ENCODE results near the gene DNAH2. TPM values are rescaled to one million over a fixed set of nuclear protein-coding genes. Genes with fewer than 3 reads are reported as not detected.

The DNAH2 gene
- total RNA-seq, 1 experiment from 2014 or later = 2.0 TPM

GRCh38 chr17:7845359-7846062 lies 128.0 kb downstream of the DNAH2 start:
- Histone ChIP-seq H3K79me2 (ENCODE audit: insufficient read depth, low read length) (peaks cover 70% of the 10 kb centered on the region), H3K4me1 (ENCODE audit: control insufficient read depth in 1 of 2, insufficient read depth in 2 of 2, low read length in 2 of 2) (peaks cover 19 to 34% of the 10 kb centered on the region in 2 experiments), H3K9me2 (ENCODE audit: insufficient read depth) (no peaks in the 10 kb centered on the region), H3K4me3 (replicated peaks in 1 of 2; ENCODE audit: low read depth in 1 of 2, low read length in 2 of 2) (peak overlapping the region; percentile 92 to 94), H3K36me3 (ENCODE audit: control insufficient read depth in 1 of 2, insufficient read depth in 2 of 2, low read length in 2 of 2) (peaks cover 11 to 31% of the 10 kb centered on the region in 2 experiments), H2AFZ (ENCODE audit: low read depth, low read length, poor library complexity, severe bottlenecking) (no peak overlapping the region), H3K9me3 (ENCODE audit: control insufficient read depth in 1 of 2, insufficient read depth in 1 of 2, low read depth in 1 of 2, low read length in 2 of 2) (no peaks in the 10 kb centered on the region), H3K27ac (ENCODE audit: low read depth, low read length) (peak overlapping the region; percentile 97), H4K20me1 (ENCODE audit: insufficient read depth) (no peaks in the 10 kb centered on the region), H3K4me2 (ENCODE audit: low read length) (peak overlapping the region; percentile 99), H3K27me3 (ENCODE audit: insufficient read depth, low read length) (no peaks in the 10 kb centered on the region), H3K9ac (ENCODE audit: low read length) (peak overlapping the region; percentile 99)
- no TSS peak for BruUV-seq (replicated peaks)
- POLR2A ChIA-PET = interaction anchor here (0.8 to 3.7 kb wide), 4 partner anchors 11 to 29 kb away, joined by 3 to 45 read pairs (median 12); partner anchors contain the start of genes CYB5D1, KDM6B and NAA38
- no peak for DNase-seq (ENCODE audit: low read depth, low spot score)
- CTCF ChIA-PET = interaction anchor here (1.1 to 2.5 kb wide), 4 partner anchors 10 to 67 kb away, joined by 3 to 8 read pairs (median 5); partner anchors contain the start of gene NAA38
- intact Hi-C loops (cut with micrococcal nuclease) = no loop called here
- ATAC-seq = no peak
- RAD21 ChIA-PET (ENCODE audit: low non-redundant PET in 1 of 2, low total read pairs in 2 of 2, uncharacterized antibody in 2 of 2, unreplicated experiment in 2 of 2) = interaction anchor here in 1 of 2 experiments (0.8 to 0.9 kb wide), 2 partner anchors 10 to 11 kb away, joined by 3 to 5 read pairs; partner anchors contain the start of gene KDM6B
- TF ChIP-seq CBX3 (IDR thresholded peaks at IDR 0.05; ENCODE audit: low read depth) = no peak
- no peak for TF ChIP-seq CEBPB (IDR thresholded peaks at IDR 0.05; ENCODE audit: low read depth)
- no peak for TF ChIP-seq ELF1 (IDR thresholded peaks at IDR 0.05; ENCODE audit: borderline replicate concordance, low read depth)
- TF ChIP-seq MAX (IDR thresholded peaks at IDR 0.05) = no peak
- TF ChIP-seq, protein P1, sequence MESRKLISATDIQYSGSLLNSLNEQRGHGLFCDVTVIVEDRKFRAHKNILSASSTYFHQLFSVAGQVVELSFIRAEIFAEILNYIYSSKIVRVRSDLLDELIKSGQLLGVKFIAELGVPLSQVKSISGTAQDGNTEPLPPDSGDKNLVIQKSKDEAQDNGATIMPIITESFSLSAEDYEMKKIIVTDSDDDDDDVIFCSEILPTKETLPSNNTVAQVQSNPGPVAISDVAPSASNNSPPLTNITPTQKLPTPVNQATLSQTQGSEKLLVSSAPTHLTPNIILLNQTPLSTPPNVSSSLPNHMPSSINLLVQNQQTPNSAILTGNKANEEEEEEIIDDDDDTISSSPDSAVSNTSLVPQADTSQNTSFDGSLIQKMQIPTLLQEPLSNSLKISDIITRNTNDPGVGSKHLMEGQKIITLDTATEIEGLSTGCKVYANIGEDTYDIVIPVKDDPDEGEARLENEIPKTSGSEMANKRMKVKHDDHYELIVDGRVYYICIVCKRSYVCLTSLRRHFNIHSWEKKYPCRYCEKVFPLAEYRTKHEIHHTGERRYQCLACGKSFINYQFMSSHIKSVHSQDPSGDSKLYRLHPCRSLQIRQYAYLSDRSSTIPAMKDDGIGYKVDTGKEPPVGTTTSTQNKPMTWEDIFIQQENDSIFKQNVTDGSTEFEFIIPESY (IDR thresholded peaks at IDR 0.05; ENCODE audit: extremely low read depth, insufficient replicate concordance, low read length) = no peak
- no peak for TF ChIP-seq SIN3A (IDR thresholded peaks at IDR 0.05; ENCODE audit: low read depth)
- TF ChIP-seq CTCF (IDR thresholded peaks at IDR 0.05 in 2 of 3, conservative IDR thresholded peaks at IDR 0.05 in 1 of 3; ENCODE audit: borderline replicate concordance in 1 of 3, insufficient read depth in 1 of 3, low read depth in 2 of 3, low read length in 2 of 3) = no peak
- TF ChIP-seq EGR1 (IDR thresholded peaks at IDR 0.05; ENCODE audit: low read depth) = no peak
- TF ChIP-seq EZH2phosphoT487 (IDR thresholded peaks at IDR 0.05; ENCODE audit: borderline replicate concordance) = no peak
- TF ChIP-seq YY1 (IDR thresholded peaks at IDR 0.05; ENCODE audit: extremely low read depth, insufficient replicate concordance, low read depth, low read length) = no peak
- no peak for TF ChIP-seq SRF (IDR thresholded peaks at IDR 0.05; ENCODE audit: low read depth)
- no peak for TF ChIP-seq POLR2A (IDR thresholded peaks at IDR 0.05; ENCODE audit: borderline replicate concordance, extremely low read depth, insufficient read depth, insufficient read length)
- no peak for TF ChIP-seq ATF3 (IDR thresholded peaks at IDR 0.05)
- no peak for TF ChIP-seq EZH2 (IDR thresholded peaks at IDR 0.05)
- TF ChIP-seq FOSL1 (IDR thresholded peaks at IDR 0.05; ENCODE audit: low read depth) = no peak
- TF ChIP-seq ZFX (IDR thresholded peaks at IDR 0.05) = no peak
